ENCODE measurements around the gene MED1. TPM values are rescaled to one million over a fixed set of nuclear protein-coding genes. Genes with fewer than 3 reads are reported as not detected.

The MED1 gene
- total and polyA plus RNA-seq, 9 of the 15 experiments (the other 6 are each of a cell fraction or from before 2014, with no cell fraction given), result 14.0 to 59.8 (median 46.7) TPM

GRCh38 chr17:39401412-39402243 lies 49.4 kb downstream of the MED1 start, which contains the start of gene FBXL20 (continued):
- TF ChIP-seq NKRF (IDR thresholded peaks at IDR 0.05; ENCODE audit: borderline replicate concordance), result peak; percentile 72
- no peak for TF ChIP-seq ARNT (IDR thresholded peaks at IDR 0.05)
- no peak for TF ChIP-seq ZNF699 (CRISPR knock-in tag; IDR thresholded peaks at IDR 0.05; ENCODE audit: insufficient replicate concordance)
- no peak for TF ChIP-seq GTF3C2 (IDR thresholded peaks at IDR 0.05; ENCODE audit: borderline replicate concordance, extremely low read depth, insufficient read length)
- TF ChIP-seq TEAD1 (CRISPR knock-in tag; IDR thresholded peaks at IDR 0.05), result no peak
- TF ChIP-seq NRF1 (conservative IDR thresholded peaks at IDR 0.05 in 1 of 2, IDR thresholded peaks at IDR 0.05 in 1 of 2), result peak; percentile 62 to 67; a peak in 3 of 4 replicates
- peak in 1 of 2 experiments; percentile 13; a peak in 1 of 4 replicates for TF ChIP-seq MLLT1 (IDR thresholded peaks at IDR 0.05)
- peak; percentile 38; the same call in 1 of the 2 replicates for TF ChIP-seq MYC (IDR thresholded peaks at IDR 0.05; ENCODE audit: low read depth, low read length)
- no peak for TF ChIP-seq MYC (CRISPR knock-in tag; IDR thresholded peaks at IDR 0.05; ENCODE audit: borderline replicate concordance, low read depth)
- TF ChIP-seq RREB1 (CRISPR knock-in tag; IDR thresholded peaks at IDR 0.05), result no peak
- TF ChIP-seq MTF1 (CRISPR knock-in tag; IDR thresholded peaks at IDR 0.05; ENCODE audit: borderline replicate concordance), result no peak

All from K562 (cell line).